ENCODE measurements around the gene CDH13. TPM values are rescaled to one million over a fixed set of nuclear protein-coding genes. Genes with fewer than 3 reads are reported as not detected.

CDH13 gene
- total and polyA plus RNA-seq, 9 of the 15 experiments (the other 6 are each of a cell fraction or from before 2014, with no cell fraction given) = 0.03 TPM; not detected in 8

DNA sequence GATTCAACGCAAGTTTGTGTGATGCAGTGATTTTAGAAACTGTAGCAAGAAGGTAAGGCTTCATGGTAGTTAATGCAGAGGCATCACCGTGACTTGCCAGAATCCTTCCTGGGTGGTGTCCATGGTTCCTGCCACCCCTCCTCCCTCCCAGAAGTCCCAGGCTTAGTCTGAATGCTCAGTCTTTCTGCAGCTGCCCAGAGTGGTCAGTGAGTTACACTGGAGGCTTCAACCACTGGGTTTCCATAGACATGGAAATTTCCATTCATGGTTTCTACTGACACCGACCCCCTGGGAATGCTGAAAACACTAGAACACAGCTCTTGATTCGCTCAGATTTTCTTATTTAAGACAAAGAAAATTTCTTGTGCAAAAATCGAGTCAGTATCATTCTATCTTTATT lies 1021.6 kb downstream of the CDH13 start:
- no peak for DNase-seq (ENCODE audit: extremely low read depth in 1 of 4, low spot score in 3 of 4)
- no peak overlapping the region for H3K4me2 ChIP-seq (ENCODE audit: insufficient read depth, low read length)
- no peaks in the 10 kb centered on the region for H4K20me1 ChIP-seq (replicated peaks; ENCODE audit: control insufficient read depth, insufficient read depth, low read length)
- no peak for FAIRE-seq
- intact Hi-C loops (cut with micrococcal nuclease) = no loop called here
- no peaks in the 10 kb centered on the region for H3K79me2 ChIP-seq (ENCODE audit: control insufficient read depth, insufficient read depth, low read length)
- no peak overlapping the region for H3K4me3 ChIP-seq
- BruUV-seq (replicated peaks) = no TSS peak
- POLR2A ChIA-PET = interaction anchor here (0.7 to 1.0 kb wide), 2 partner anchors 19 to 47 kb away, joined by 3 read pairs; no protein-coding TSS in a partner anchor
- CTCF ChIA-PET (ENCODE audit: low intra/inter-chr PET ratio) = no interaction called here
- peaks cover 0 to 2% of the 10 kb centered on the region in 2 experiments; a peak in 2 of 5 replicates for H3K27me3 ChIP-seq (ENCODE audit: control insufficient read depth in 2 of 2, insufficient read depth in 2 of 2, low read length in 2 of 2)
- 1% methylated on average over 5 of the region's 5 CpGs for WGBS (ENCODE audit: insufficient coverage, low coverage, missing lambda C conversion rate)
- no peaks in the 10 kb centered on the region for H3K4me1 ChIP-seq (replicated peaks in 1 of 2; ENCODE audit: control insufficient read depth in 2 of 2, insufficient read depth in 2 of 2, low read length in 2 of 2)
- H3K9ac ChIP-seq (ENCODE audit: insufficient read depth in 1 of 2, low read depth in 2 of 2, low read length in 2 of 2) = no peak overlapping the region
- no peaks in the 10 kb centered on the region for H3K36me3 ChIP-seq (ENCODE audit: control insufficient read depth, insufficient read depth, low read length)
- H3K9me3 ChIP-seq (replicated peaks; ENCODE audit: control insufficient read depth, insufficient read depth, low read depth, low read length) = no peaks in the 10 kb centered on the region
- no peak for ATAC-seq
- H3K27ac ChIP-seq (ENCODE audit: extremely low read depth, low read depth, low read length) = no peak overlapping the region
- in situ Hi-C loops (cut with MboI) = no loop called here
- H3K9me1 ChIP-seq (ENCODE audit: control insufficient read depth, insufficient read depth, low read length) = no peaks in the 10 kb centered on the region
- H2AFZ ChIP-seq (ENCODE audit: low read depth, low read length) = no peak overlapping the region
- no peak for TF ChIP-seq MTF1 (CRISPR knock-in tag; IDR thresholded peaks at IDR 0.05; ENCODE audit: borderline replicate concordance)
- no peak for TF ChIP-seq FOXA3 (CRISPR knock-in tag; conservative IDR thresholded peaks at IDR 0.05 in 1 of 2, IDR thresholded peaks at IDR 0.05 in 1 of 2)
- TF ChIP-seq HLTF (IDR thresholded peaks at IDR 0.05) = no peak
- TF ChIP-seq MYBL2 (IDR thresholded peaks at IDR 0.05; ENCODE audit: low read depth) = no peak
- no peak for TF ChIP-seq MYBL2 (CRISPR knock-in tag; IDR thresholded peaks at IDR 0.05; ENCODE audit: borderline replicate concordance)
- TF ChIP-seq, protein P1, sequence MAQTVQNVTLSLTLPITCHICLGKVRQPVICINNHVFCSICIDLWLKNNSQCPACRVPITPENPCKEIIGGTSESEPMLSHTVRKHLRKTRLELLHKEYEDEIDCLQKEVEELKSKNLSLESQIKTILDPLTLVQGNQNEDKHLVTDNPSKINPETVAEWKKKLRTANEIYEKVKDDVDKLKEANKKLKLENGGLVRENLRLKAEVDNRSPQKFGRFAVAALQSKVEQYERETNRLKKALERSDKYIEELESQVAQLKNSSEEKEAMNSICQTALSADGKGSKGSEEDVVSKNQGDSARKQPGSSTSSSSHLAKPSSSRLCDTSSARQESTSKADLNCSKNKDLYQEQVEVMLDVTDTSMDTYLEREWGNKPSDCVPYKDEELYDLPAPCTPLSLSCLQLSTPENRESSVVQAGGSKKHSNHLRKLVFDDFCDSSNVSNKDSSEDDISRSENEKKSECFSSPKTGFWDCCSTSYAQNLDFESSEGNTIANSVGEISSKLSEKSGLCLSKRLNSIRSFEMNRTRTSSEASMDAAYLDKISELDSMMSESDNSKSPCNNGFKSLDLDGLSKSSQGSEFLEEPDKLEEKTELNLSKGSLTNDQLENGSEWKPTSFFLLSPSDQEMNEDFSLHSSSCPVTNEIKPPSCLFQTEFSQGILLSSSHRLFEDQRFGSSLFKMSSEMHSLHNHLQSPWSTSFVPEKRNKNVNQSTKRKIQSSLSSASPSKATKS (CRISPR knock-in tag; IDR thresholded peaks at IDR 0.05) = no peak
- TF ChIP-seq TAL1 (IDR thresholded peaks at IDR 0.05) = no peak
- TF ChIP-seq, protein P2, sequence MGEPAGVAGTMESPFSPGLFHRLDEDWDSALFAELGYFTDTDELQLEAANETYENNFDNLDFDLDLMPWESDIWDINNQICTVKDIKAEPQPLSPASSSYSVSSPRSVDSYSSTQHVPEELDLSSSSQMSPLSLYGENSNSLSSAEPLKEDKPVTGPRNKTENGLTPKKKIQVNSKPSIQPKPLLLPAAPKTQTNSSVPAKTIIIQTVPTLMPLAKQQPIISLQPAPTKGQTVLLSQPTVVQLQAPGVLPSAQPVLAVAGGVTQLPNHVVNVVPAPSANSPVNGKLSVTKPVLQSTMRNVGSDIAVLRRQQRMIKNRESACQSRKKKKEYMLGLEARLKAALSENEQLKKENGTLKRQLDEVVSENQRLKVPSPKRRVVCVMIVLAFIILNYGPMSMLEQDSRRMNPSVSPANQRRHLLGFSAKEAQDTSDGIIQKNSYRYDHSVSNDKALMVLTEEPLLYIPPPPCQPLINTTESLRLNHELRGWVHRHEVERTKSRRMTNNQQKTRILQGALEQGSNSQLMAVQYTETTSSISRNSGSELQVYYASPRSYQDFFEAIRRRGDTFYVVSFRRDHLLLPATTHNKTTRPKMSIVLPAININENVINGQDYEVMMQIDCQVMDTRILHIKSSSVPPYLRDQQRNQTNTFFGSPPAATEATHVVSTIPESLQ (CRISPR knock-in tag; IDR thresholded peaks at IDR 0.05) = no peak
- TF ChIP-seq, protein P3, sequence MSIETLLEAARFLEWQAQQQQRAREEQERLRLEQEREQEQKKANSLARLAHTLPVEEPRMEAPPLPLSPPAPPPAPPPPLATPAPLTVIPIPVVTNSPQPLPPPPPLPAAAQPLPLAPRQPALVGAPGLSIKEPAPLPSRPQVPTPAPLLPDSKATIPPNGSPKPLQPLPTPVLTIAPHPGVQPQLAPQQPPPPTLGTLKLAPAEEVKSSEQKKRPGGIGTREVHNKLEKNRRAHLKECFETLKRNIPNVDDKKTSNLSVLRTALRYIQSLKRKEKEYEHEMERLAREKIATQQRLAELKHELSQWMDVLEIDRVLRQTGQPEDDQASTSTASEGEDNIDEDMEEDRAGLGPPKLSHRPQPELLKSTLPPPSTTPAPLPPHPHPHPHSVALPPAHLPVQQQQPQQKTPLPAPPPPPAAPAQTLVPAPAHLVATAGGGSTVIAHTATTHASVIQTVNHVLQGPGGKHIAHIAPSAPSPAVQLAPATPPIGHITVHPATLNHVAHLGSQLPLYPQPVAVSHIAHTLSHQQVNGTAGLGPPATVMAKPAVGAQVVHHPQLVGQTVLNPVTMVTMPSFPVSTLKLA (conservative IDR thresholded peaks at IDR 0.05) = no peak
- TF ChIP-seq, protein P4, sequence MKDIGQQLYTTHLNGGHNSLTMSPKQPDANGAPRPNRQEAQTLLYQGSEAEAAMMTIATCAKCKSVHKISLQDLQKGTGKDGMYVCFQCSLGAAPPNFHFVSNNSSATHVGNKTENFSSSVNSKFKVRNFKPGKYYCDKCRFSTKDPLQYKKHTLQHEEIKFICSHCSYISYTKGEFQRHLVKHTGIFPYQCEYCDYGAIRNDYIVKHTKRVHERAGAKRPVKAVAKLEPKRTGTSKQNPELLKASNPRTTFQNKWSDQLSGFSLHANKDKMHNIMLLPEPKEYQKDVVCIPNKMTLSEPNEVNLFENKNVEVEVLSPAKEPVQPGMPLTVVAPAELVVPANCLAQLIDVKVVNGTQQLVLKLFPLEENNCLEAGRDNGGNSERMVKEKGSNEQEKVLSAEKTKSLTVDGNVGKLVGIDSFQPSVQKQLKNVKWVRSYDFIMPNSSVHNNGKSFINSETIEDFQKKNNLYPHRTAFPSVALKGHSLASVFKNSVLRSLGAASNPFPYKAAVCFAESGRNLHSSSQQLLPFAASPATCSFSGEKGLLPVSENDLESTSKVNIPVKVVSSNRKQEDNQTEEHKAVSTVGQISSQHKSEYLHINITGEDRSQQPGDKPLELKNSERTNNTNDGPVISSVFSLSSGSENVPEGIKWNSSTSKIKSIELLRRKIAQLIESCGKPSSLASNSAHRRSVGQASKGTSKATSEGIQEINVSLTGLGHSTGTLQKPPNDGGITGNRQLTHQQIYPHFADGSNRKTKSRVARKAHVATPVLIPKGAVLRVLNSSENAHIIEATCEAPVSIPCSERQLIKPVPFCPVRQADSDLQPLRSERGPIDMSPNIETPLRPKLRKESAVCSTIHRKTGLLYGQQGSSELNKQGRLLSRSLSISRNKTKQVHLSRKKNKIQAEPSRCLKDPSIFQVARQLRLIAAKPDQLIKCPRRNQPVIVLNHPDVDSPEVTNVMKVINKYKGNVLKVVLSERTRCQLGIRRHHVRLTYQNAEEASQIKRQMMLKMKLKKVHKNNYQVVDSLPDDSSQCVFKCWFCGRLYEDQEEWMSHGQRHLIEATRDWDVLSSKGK (CRISPR knock-in tag; IDR thresholded peaks at IDR 0.05) = no peak
- TF ChIP-seq ZFP36 (IDR thresholded peaks at IDR 0.05; ENCODE audit: low read depth, low read length, partially characterized antibody) = no peak

All from K562 (cell line).